GM12892 (cell line): ENCODE data around the gene LMBRD2.
A peak's percentile ranks its signal among the peaks of the same experiment; 100 is the strongest.

Experiments
- DNase-seq: peaks from one replicate; pipeline ENCODE4 v3.0.0; 2011; ENCODE audit not compliant: insufficient read length
- FAIRE-seq: peaks from 2 replicates; lab custom pipeline; 2011; peaks lifted over from hg19 to GRCh38; lab: Jason Lieb, UNC
- POLR2A ChIP-seq: IDR thresholded peaks from 2 replicates; pipeline ENCODE4 v1.6.1; 2011; ENCODE audit warnings: low read depth, low read length, control low read depth
- POLR2AphosphoS5 ChIP-seq: IDR thresholded peaks from 2 replicates; pipeline ENCODE4 v1.6.1; 2011; ENCODE audit warnings: low read depth, low read length, control low read depth
- TAF1 ChIP-seq: IDR thresholded peaks from 2 replicates; pipeline ENCODE4 v1.6.1; 2011; ENCODE audit warnings: low read depth, mild to moderate bottlenecking, control low read depth, low read length, borderline replicate concordance

The LMBRD2 gene

DNA sequence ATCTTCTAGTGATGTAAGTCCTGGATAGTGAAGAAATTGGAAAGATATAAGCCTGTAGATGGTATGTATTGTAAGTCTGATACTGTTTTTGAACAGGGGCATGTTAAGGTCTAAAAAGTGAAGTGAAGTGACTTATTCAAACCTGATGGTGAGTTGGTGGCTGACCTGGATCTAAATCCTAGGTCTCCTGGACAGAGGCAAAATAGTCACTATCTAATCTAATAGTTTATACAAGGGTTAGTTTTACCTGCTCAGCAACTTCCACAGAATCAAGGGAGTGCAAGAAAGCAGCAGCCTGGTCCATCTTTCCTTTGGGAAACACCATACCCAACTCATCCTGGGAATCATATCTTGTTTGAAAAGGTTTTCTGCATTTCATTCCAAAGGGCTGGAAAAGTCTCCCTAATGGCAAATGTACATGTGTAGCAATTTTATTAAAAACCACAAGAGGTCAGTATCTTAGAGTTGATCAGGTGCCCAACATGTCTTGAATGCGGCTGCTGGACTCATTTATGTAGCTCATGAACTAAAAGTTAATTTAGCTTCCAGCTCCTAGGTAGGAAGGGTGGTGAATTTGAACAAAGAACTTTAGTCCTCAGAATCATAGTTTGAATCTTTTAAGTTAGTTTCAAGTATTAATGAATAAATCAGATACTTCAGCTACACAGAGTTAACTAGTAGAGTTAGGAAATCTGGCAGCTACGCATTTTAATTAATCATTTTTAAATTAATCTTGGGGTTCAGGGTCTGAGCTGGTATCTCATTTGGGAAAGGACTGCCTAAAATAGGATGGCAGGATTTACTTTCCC lies 26.2 kb upstream of the LMBRD2 start:
- FAIRE-seq (no peak), DNase-seq (no peak)
- TF ChIP-seq POLR2A (no peak), TAF1 (no peak), POLR2AphosphoS5 (no peak)

DNA sequence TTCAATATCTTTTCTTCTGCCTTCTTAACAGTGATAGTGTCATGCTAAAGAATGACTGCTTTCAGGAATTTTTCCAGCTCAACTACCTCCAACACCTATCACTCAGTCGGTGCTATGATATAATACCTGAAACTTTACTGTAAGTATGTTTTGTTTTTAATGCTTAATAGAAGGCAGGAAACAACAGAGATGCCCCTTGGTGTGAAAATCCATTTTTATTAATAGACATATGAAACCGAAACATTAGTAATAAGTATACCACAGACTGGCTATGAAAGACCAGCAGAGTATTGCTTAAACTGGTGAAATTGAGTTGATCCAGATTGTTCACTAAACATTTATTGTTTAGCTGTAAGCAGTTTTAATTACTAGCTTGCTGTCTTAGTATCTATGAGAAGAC lies 25.5 kb upstream of the LMBRD2 start:
- peak; percentile 80 for FAIRE-seq
- TF ChIP-seq POLR2AphosphoS5 (no peak), TAF1 (no peak), POLR2A (no peak)
- DNase-seq, result no peak

GRCh38 chr5:36175043-36175442 lies 23.4 kb upstream of the LMBRD2 start:
- FAIRE-seq (no peak), DNase-seq (no peak)
- no peak for TF ChIP-seq POLR2AphosphoS5

GRCh38 chr5:36174119-36174518 lies 22.4 kb upstream of the LMBRD2 start:
- no peak for TF ChIP-seq POLR2A
- TF ChIP-seq POLR2AphosphoS5, result no peak
- no peak for TF ChIP-seq TAF1
- no peak for FAIRE-seq
- DNase-seq, result no peak

DNA sequence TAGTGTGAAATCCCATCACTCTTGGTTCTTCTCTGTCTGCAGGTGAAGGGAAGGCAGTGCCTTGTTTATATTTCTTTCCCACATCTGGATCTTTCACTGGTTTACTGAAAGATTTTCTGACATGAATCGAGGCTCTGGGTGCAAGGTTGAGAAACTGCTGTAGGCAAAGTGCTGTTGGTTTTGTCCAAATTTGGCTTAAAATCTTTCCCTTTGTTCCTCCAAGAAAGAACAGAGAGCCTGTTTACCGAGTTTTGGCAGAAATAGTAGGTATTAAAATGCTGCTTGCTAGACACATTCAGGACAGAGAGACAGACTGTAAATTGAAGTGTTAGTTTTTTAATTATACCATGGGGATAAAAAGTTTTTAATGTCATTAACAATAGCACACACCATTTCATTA lies 21.7 kb upstream of the LMBRD2 start:
- TF ChIP-seq POLR2A (no peak), TAF1 (no peak), POLR2AphosphoS5 (no peak)
- no peak for FAIRE-seq

DNA sequence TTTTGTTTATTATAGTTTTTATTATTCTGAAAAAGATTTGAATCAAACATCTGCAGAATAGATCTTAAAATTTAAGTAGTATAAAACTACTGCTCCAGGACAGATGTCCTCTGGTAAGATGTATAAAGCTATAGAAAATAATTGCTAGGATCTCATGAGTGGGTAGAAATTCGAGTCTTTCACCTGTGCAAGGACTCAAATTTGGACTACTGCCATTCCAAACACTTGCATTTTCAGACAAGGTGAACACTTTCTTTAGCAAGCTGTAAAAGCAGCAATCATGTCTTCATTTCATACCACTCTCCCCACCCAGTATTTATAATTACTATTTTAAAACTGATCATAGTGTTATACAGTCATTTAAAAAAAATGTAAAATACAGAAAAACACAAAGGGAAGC lies 20.9 kb upstream of the LMBRD2 start:
- DNase-seq (no peak), FAIRE-seq (no peak)
- no peak for TF ChIP-seq POLR2AphosphoS5
- no peak for TF ChIP-seq TAF1
- TF ChIP-seq POLR2A, result no peak

More for the DNA sequence above, 21.7 kb upstream of the LMBRD2 start:
- no peak for DNase-seq

DNA sequence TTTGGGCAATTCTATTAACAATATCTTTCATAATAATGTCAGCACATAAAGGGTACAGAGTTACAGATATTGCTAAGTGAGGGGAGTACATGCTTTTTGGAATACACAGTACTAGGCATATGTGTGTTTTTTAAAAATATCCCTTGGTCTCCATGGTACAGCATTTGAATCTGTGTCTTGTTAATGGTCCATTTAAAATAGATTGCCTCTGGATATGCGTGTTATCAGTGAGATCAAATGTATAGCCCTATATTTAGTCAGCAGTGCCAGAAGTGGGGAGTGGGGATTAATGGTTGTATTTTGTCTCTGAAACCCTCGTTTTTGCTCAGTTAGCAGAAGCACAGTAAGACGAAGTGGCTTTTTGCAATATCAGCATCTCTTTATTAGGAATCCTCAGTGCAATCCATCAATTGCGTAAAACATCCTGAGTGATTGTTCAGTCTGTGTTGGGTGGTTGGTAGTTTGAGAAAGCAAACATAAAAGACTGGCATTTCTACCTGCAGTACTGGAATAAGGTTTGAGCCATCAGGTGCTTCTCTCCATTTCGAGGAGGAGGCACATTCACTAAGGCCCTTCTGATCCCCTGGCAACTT lies 19.2 kb upstream of the LMBRD2 start:
- FAIRE-seq, result no peak
- TF ChIP-seq TAF1 (no peak), POLR2AphosphoS5 (no peak), POLR2A (no peak)
- DNase-seq, result no peak

- no peak for TF ChIP-seq POLR2A
- no peak for TF ChIP-seq POLR2AphosphoS5
- TF ChIP-seq TAF1, result no peak
- FAIRE-seq, result no peak
- DNase-seq, result no peak
Measured at GRCh38 chr5:36168737-36169136, 17.1 kb upstream of the LMBRD2 start.

DNA sequence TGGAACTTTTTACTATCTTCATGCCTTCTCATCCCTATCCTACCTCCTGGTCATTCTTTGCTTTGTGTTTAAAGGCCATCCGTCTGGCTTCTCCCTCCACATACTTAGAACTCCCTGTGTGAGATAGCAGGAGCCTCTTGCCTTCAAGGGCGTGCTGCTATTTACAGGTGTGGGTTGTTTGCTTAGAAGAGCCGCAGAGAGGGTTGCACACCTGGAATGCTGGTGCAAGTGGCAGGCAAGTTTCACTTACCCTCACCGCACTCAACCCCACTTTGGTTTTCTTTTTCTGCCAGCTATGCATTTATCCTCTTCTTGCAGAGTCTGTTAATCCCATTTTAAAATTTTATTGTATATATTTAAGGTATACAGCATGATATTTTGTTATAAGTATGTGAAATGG lies 12.8 kb upstream of the LMBRD2 start:
- FAIRE-seq, result no peak
- no peak for DNase-seq
- no peak for TF ChIP-seq TAF1
- TF ChIP-seq POLR2AphosphoS5, result no peak
- no peak for TF ChIP-seq POLR2A

GRCh38 chr5:36162810-36163486 lies 11.3 kb upstream of the LMBRD2 start:
- no peak for DNase-seq
- no peak for FAIRE-seq
- no peak for TF ChIP-seq POLR2A
- no peak for TF ChIP-seq TAF1
- TF ChIP-seq POLR2AphosphoS5, result no peak

DNA sequence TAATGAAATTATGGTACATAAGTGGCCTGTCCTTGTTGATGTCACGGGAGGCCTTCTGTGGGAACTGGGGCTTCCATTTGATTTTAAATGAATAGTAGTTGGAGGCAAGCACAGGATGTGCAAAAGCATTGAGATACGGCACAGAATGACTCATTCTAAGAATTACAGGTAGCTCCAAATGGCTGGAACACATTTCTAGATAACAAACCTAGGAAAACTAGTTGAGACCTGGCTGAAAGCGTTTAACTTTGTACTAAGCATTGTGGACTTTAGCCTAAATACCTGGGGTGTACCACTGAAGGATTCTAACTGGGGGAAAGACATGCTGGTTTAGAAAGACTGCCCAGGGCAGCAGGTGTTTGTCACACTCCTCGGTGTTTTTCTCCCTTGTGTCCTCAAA lies 9.7 kb upstream of the LMBRD2 start:
- no peak for DNase-seq
- TF ChIP-seq POLR2A, result no peak
- no peak for TF ChIP-seq POLR2AphosphoS5
- no peak for FAIRE-seq
